Thymus (tissue), 11 donors: ENCODE data around the gene RECQL5. TPM values are rescaled to one million over a fixed set of nuclear protein-coding genes. Genes with fewer than 3 reads are reported as not detected.
"Not testable (repeated sequence)": the region's sequence is repeated elsewhere in the genome, so short reads cannot be mapped to it uniquely, and the experiment has no call there.

Source experiments
- DNase-seq, 9 donors: peaks; one replicate each; pipeline ENCODE4 v3.0.0-alpha.2; 2013; ENCODE audit warnings: low spot score in 9 of 9, low read depth in 6 of 9, missing footprints in 1 of 9
- H3K27ac ChIP-seq, 2 donors: one replicate each; pipeline ENCODE4 v1.5.1; 2013; ENCODE audit warnings: control low read depth in 1 of 2, low read depth in 1 of 2, low read length in 1 of 2, mild to moderate bottlenecking in 1 of 2, moderate library complexity in 1 of 2
- H3K27me3 ChIP-seq, 2 donors: one replicate each; pipeline ENCODE4 v1.5.1; 2013; ENCODE audit warnings: low read length in 1 of 2; ENCODE audit not compliant: control insufficient read depth in 2 of 2, insufficient read depth in 1 of 2
- H3K36me3 ChIP-seq, 2 donors: one replicate each; pipeline ENCODE4 v1.5.1; 2013; ENCODE audit warnings: low read length in 1 of 2, mild to moderate bottlenecking in 1 of 2, moderate library complexity in 1 of 2; ENCODE audit not compliant: control insufficient read depth in 2 of 2, insufficient read depth in 2 of 2
- H3K4me1 ChIP-seq, 2 donors: one replicate each; pipeline ENCODE4 v1.5.1; 2013; ENCODE audit warnings: low read length in 2 of 2; ENCODE audit not compliant: control insufficient read depth in 2 of 2, insufficient read depth in 2 of 2
- H3K4me3 ChIP-seq, 2 donors: one replicate each; pipeline ENCODE4 v1.5.1; 2013; ENCODE audit warnings: low read length in 2 of 2, control low read depth in 1 of 2, mild to moderate bottlenecking in 1 of 2
- H3K9me3 ChIP-seq, 2 donors: one replicate each; pipeline ENCODE4 v1.5.1; 2013; ENCODE audit warnings: low read length in 1 of 2, mild to moderate bottlenecking in 1 of 2; ENCODE audit not compliant: control insufficient read depth in 2 of 2, insufficient read depth in 1 of 2
- WGBS: extraction: QIAGEN DNeasy Blood & Tissue Kit; methylation state at CpG from one replicate; pipeline ENCODE4 v1.1.7; 2013; 5-methylcytosine and 5-hydroxymethylcytosine counted together
- polyA plus RNA-seq: library from polyadenylated mRNA; stranded (reverse); fragments of 200-250 nt; gene quantifications from one replicate; pipeline ENCODE4 v1.2.3, GENCODE V29; 2013
- total RNA-seq: library from RNA; stranded (reverse); fragments of 120-200 nt; gene quantifications from one replicate; pipeline ENCODE4 v1.2.4, GENCODE V29; 2013
- donor health status: healthy.

Gene RECQL5
- total and polyA plus RNA-seq, 2 donors = 17.4 to 51.8 TPM

DNA sequence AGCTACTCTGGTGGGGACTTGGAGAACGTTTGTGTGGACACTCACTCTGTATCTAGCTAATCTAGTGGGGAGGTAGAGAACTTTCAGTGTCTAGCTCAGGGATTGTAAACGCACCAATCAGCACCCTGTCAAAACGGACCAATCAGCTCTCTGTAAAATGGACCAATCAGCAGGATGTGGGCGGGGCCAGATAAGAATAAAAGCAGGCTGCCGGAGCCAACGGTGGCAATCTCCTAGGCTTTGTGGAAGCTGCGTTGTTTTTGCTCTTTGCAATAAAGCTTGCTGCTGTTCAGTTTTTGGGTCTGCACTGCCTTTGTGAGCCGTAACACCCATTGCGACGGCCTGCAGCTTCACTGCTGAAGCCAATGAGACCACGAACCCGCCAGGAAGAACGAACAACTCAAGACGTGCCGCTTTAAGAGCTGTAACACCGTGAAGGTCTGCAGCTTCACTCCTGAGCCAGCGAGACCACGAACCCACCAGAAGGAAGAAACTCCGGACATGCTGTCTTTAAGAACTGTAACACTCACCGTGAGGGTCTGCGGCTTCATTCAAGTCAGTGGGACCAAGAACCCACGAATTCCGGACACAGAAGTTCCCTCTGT lies 85.7 kb downstream of the RECQL5 start:
- not testable (repeated sequence) for H3K4me3 ChIP-seq, H3K9me3 ChIP-seq, H3K36me3 ChIP-seq, H3K27ac ChIP-seq, H3K4me1 ChIP-seq, H3K27me3 ChIP-seq
- WGBS = 38% methylated on average over 23 of the region's 23 CpGs
- DNase-seq = peak in 1 of 9 donors; percentile 21

Other genes with a start within 250 kb of the RECQL5 start
- gene TMEM94, start 210.5 kb downstream of the RECQL5 start, total RNA-seq = 16.1 TPM
- 64.5 TPM for gene TMEM94, start 210.5 kb downstream of the RECQL5 start, polyA plus RNA-seq
- gene CASKIN2, start 151.6 kb downstream of the RECQL5 start, total RNA-seq = 1.0 TPM
- 5.4 TPM for gene CASKIN2, start 151.6 kb downstream of the RECQL5 start, polyA plus RNA-seq
- gene TSEN54, start 150.6 kb downstream of the RECQL5 start, total RNA-seq = 36.3 TPM
- 91.0 TPM for gene TSEN54, start 150.6 kb downstream of the RECQL5 start, polyA plus RNA-seq
- 5.3 TPM for gene LLGL2, start 141.5 kb downstream of the RECQL5 start, total RNA-seq
- gene LLGL2, start 141.5 kb downstream of the RECQL5 start, polyA plus RNA-seq = 36.6 TPM
- gene MYO15B, start 79.4 kb downstream of the RECQL5 start, total RNA-seq = 31.3 TPM
- gene MYO15B, start 79.4 kb downstream of the RECQL5 start, polyA plus RNA-seq = 448 TPM
- gene SMIM5, start 33.7 kb downstream of the RECQL5 start, total RNA-seq = 0.94 TPM
- 7.3 TPM for gene SMIM5, start 33.7 kb downstream of the RECQL5 start, polyA plus RNA-seq
- gene SAP30BP, start 184 bp upstream of the RECQL5 start, total RNA-seq = 85.4 TPM
- 72.4 TPM for gene SAP30BP, start 184 bp upstream of the RECQL5 start, polyA plus RNA-seq
- gene ITGB4, start 54.3 kb upstream of the RECQL5 start, total RNA-seq = 4.3 TPM
- gene ITGB4, start 54.3 kb upstream of the RECQL5 start, polyA plus RNA-seq = 79.0 TPM
- 37.3 TPM for gene GALK1, start 98.0 kb upstream of the RECQL5 start, total RNA-seq
- 32.6 TPM for gene GALK1, start 98.0 kb upstream of the RECQL5 start, polyA plus RNA-seq
- 13.7 TPM for gene UNK, start 117.7 kb upstream of the RECQL5 start, total RNA-seq
- gene UNK, start 117.7 kb upstream of the RECQL5 start, polyA plus RNA-seq = 31.6 TPM
- 43.2 TPM for gene UNC13D, start 177.2 kb upstream of the RECQL5 start, total RNA-seq
- 59.1 TPM for gene UNC13D, start 177.2 kb upstream of the RECQL5 start, polyA plus RNA-seq
- 17.3 TPM for gene WBP2, start 188.2 kb upstream of the RECQL5 start, total RNA-seq
- gene WBP2, start 188.2 kb upstream of the RECQL5 start, polyA plus RNA-seq = 96.9 TPM
- gene TRIM47, start 211.4 kb upstream of the RECQL5 start, total RNA-seq = 12.6 TPM
- gene TRIM47, start 211.4 kb upstream of the RECQL5 start, polyA plus RNA-seq = 22.8 TPM
- gene TRIM65, start 229.8 kb upstream of the RECQL5 start, total RNA-seq = 14.4 TPM
- gene TRIM65, start 229.8 kb upstream of the RECQL5 start, polyA plus RNA-seq = 20.2 TPM
- gene MRPL38, start 237.7 kb upstream of the RECQL5 start, total RNA-seq = 30.5 TPM
- 78.6 TPM for gene MRPL38, start 237.7 kb upstream of the RECQL5 start, polyA plus RNA-seq